GM18858 (cell line): ENCODE results near the gene MGRN1.

Source experiments
- ATAC-seq: cut with Tn5 transposase; IDR thresholded peaks from one replicate; pipeline ENCODE4 v1.9.1; 2021; ENCODE audit not compliant: unreplicated experiment

The MGRN1 gene

DNA sequence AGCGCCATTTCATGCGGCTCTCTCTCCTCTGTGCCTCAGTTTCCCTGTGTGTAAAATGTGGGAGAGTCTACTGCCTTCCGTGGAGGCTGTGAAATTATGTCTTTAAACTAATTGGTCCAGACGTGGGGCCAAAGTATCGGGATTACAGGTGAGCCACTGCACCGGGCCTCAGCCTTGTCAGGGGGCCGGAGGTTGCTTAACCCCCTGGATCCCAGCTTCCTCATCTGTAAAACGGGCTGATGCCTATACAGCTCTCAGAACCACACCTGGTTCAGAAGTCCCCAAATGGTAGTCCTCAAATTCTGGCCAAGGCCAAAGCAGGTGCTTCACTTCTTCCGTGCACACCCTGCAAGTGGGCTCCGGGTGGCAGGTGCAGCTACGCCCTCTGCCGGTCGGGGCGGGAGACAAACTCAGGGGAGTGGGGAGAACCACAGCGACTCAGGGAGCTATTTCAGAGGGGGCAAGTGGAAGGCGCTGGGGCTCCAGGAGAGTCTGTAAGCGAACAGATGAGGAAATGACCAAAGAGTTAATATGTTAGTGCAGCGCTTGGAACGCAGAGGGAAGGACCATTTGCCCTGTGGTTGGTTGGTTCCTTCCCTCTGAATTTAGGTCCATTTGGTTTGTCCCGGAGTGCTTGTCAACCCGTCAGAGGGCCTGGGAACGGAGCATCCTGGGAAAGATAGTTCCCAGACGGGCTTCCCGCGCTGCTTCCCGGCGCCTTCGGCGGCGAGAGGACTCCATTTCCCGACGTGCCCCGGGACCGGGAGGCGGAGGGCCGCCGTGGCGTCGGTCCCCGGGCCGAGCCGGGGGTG is at the start of gene MGRN1:
Gene MGRN1, plus strand, starts transcription at position 812 of the 812 bp plus-strand sequence. CDS start 135 bp downstream, outside the sequence.
- peak; percentile 52 for ATAC-seq

DNA sequence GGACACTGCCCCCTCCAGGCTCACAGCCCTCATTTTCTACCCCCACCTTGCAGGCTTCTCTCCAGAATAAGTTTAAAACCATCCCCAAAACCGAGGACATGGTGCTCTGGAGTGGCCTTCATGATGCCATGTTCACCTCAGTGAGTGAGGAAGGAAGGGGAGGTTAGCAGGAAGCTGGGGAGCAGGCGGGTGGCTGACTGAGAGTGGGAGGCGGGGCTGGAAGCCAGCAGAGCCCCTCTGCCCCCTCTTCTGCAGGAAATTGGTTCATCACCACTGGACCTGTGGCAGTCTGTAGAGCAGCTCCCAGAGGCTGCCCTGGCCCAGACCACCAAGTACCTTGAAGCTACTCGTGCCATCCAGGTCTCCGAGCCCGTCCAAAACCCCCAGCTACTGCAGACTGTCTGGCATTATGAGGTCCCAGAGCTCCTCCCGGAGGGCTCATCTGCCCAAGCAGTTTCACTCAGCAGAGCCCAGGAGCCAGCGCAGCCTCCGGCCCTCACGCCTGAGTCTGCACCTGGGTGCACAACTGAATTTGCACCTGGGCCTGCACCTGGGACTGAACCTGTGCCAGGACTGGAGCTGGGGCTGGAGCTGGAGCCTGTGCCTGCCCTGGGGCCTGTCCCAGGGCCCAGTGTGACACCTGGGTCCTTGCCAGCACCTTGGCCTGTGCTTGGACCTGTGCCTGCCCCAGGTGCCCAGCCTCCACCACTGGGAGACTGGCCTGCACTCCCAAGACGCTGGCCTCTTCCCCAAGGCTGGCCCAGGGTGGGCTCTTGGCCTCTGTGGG is 49.5 kb upstream of the MGRN1 start:
- no peak for ATAC-seq

DNA sequence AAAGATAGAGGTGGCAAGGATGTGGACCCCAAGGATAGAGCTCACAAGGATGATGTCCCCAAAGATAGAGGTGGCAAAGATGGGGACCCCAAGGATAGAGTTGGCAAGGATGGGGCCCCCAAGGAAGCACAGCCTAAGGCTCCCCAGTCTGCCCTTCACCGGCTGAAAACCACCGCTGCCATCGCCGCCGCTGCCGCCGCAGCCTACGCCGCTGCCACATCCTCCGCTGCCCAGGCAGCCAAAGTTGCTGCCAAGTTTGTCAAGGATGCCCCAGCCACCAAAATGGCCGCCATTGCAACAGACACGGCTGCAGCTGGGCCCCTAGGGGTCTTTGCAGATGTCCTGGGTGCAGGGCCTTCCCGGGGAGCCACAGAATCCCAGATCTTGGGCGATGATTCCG is 48.6 kb upstream of the MGRN1 start:
- ATAC-seq = no peak

DNA sequence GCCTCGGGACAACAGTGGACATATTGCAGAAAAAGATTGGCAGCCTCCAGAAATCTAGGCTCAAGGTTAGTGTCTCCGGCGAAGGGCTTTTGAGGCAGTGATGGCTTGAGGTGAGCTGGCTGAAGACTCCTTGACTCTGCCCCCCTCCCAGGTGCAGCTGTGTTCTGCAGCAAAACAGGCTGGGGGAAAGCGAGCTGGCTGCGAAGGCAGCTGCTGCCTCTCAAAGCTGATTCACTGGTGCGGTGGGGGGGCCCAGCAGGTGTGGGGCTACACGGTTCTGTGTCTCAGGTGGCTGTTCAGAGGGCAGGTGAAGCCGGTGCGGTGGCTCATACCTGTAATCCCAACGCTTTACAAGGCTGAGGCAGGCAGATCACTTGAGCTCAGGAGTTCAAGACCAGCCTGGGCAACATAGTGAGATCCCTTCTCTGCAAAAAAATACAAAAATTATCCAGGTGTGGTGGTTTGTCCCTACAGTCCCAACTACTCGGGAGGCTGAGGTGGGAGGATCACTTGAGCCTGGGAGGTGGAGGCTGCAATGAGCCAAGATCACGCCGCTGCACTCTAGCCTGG is 45.6 kb upstream of the MGRN1 start:
- ATAC-seq = no peak

DNA sequence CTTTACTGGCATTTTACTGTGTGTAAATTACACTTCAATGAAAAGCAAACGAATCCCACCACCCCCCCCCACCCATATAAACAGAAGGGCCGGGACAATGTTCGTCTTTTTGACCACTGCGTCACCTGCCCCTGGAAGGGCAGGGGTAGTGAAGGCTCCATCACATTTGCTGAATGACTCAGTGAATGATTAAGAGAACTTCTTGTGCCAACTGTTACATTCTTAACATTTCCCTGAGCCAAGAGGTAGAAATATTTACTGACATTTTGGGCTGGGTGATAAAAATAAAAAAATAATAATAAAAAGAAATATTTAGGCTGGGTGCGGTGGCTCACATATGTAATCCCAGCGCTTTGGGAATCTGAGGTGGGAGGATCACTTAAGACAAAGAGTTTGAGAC is 44.4 kb upstream of the MGRN1 start:
- ATAC-seq = no peak

DNA sequence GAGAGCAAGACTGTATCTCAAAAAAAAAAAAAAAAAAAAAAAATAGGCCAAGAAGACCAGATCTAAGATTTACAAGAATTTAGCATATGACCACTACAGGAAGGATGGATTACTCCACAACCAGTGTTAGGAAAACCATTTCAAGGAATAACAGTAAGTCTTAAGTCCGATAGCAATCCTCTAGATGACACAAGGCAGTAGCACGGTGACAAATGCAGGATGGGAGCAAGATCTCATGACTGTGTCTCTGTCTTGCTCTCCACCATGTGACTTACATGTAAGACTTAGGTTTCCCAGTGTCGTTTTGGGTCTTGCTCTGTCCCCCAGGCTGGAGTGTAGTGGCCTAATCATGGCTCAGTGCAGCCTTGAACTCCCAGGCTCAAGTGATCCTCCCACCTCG is 40.7 kb upstream of the MGRN1 start:
- ATAC-seq = no peak

DNA sequence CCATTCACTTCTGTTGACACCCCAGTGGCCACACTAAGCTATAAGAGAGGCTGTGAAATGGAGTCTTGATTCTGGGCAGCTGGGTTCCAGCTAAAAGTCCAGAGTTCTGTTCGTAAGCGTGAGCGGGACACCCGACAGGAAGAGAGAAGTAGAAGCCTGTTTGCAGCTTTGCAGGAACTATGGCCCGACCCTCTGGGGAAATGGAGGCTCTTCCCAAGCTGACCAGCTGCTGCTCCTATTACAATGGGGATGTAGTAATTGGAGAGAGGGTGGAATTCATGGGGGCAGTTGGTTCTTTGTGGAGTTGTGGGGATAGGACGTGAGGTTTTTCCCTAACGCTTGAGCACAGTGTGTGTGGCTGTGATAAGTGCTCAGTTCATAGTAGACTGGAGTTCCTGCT is 38.3 kb upstream of the MGRN1 start:
- ATAC-seq = no peak

DNA sequence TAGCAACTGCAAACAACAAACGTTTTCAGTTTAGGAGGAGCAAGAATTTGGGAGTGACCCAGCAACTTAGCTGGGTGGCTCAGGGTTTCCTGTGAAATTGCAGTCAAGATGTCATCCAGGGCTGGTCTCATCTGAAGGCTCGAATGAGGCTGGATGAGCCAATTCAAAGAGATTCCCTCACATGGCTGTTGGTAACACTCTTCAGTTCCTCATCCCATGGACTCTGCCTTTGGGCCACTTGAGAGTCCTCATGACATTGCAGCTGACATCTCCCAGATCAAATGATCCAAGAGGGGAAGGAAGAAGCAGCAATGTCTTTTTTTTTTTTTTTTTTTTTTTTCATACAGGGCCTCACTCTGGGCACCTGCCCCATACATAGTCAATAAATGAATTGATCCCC is 36.2 kb upstream of the MGRN1 start:
- no peak for ATAC-seq

DNA sequence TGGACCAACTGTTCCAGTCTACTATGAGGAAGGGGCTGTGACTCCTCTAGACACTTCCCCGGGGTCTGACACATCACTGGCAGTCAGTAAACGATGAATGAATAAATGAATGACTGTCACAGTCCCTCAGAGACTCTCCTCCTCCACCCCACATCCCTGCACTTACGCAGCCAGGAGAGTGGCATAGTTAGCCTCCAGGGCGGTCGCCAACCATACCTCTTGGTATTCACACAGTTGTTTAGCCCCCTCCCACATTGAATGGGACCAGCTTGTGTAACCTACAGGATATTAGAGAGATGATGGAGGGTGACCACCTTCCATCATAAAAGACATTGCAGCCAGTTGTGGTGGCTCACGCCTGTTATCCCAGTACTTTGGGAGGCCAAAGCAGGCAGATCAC is 35.7 kb upstream of the MGRN1 start:
- ATAC-seq = no peak

DNA sequence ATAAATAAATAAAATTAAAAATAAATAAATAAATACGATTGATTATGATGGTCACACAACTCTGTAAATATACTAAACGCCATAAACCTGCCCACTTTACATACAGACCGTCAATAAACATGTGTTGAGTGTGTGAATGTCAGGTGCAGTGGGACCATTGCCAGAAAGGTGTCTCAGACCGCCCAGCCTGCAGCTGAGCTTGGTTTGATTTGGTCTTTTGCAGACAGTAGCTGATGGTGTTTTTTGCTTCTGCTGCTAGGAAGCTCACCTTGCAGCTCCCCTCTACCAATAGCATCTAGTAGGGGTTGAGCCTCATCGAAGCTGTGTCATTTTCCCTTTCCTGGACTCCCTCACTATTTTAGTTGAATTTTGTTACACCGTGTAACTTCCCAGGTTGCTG is 33.4 kb upstream of the MGRN1 start:
- ATAC-seq = no peak

DNA sequence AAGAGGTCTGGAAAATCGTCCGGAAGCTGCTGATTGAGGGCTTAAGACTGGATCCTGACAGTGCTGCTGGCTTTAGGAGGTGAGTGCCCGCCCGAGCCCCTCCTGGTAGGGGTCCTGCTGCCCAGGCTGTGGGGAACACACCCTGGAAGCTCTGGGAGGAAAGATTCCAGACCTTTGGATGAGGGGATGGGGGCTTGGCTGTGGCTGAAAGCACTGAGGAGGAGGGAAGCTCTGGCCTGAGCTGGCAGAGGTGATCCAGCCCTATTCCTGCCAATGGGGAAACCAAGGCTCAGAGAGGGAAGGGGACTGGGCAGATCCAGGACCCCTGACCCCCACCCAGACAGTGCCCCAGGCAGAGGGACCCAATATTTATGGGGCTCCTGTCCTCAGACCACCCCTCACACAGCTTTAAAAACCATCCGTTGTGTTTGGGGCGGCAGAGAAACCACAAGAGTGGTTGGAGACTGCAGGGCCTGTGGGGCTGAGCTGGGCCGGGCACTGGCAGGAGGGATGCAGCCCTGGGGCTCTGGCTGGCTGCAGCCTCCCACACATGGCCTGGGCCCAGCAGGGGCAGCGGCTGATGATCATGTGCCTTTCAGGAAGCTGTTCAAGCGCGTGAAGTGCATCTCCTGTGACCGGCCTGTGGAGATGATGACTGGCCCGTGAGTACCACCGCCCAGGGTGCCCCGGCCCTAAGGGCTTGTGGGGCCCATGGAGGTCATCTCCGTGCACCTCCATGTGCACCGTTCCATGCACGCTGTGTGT is 32.7 kb upstream of the MGRN1 start:
- ATAC-seq = no peak

DNA sequence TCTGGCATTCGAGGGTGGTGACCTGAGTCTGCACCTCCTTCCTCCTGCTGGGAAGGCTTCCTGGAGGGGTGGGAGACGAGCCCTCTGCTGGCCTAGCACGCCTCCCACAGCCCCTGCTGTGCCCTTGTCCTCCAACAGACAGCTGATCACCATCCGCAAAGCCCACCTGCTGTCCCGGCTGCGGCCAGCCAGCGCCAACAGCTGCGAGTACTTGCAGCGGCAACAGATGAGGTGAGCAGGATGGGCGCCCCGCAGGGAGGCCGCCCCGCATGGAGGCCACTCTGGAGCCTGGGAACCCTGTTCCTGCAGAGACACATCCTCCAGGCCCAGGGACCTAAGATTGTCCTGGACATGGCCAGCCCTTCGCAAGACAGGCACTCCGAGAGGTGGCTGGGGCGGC is 31.5 kb upstream of the MGRN1 start:
- no peak for ATAC-seq

DNA sequence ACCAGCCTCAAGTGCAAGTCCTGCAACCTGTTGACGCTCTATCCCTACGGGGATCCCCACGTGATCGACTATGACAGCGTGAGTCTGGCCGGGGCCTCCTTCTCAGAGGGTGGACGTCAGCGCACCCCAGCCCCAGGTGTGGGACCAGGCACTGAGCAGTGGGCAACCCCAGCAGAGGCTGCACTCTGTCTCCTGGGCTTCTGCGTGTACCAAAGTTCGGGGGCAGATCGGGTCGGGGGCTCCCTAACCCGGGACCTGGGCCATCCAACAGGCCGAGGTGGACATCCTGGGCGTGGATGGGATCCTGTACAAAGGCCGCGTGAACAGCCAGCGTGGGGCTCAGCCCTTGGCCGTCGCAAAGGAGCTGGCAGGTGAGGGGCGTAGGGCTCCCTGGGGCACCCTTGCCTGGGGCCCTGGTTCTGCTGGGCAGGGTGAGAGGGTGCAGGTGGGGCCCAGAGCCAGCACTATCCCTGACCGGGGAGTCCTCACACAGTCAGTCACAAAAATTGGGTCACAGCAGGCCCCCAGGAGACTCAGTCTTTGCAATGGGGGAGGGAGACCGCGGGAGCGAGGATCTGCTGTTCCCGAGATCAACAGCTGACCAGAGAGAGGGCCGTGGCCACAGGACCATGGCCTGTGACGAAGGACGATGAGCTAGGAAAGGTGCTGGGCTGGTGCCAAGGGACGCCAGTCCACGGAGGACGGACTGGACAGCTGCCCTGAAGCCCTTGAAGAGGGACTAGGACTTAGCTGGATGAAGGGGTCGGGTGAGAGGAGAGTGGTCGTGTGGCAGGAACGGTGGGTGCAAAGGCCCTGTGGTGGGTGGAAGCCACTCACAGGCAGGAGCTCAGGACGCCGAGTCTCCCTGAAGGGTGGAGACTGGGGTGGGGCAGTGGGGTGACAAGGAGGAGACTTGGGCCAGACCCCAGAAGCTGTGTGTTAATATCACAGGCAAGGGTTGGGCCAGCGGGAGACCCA is 29.9 kb upstream of the MGRN1 start:
- ATAC-seq = no peak

DNA sequence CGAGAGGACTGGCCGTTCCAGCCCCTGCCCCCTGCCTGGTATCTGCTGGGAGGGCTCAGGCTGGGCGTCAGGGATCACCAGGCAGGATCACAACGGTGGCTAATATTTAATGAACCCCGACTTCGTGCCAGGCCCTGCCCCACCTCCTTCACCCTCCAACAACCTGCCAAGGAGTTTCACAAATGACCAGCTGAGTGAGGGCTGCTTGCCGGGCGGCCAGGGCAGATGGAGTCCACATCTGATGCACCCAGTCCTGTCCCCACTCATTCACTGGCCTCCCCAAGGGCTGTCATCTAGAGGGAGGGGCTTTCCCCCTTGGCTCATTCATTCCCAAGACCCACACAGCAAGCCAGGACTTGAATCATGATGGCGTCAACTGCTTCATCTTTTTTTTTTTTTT is 27.5 kb upstream of the MGRN1 start:
- no peak for ATAC-seq

DNA sequence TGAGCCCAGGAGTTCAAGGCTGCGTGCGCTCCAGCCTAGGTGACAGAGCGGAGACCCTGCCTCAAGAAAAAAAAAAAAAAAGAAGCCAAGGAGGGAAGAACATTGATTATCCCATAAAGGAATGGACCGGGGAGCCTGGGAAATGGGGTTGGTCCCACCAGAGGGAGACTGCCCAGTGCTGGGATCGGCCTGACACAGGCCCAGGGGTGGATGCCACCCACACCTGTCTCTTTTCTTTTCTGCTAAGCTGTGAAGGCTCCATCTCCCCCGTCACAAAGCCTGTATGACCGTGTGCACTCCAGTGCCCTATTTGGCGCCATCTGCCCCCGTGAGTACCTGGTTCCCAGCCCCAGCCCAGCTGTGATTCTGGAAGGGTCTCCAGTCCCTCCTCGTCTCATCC is 25.6 kb upstream of the MGRN1 start:
- no peak for ATAC-seq

DNA sequence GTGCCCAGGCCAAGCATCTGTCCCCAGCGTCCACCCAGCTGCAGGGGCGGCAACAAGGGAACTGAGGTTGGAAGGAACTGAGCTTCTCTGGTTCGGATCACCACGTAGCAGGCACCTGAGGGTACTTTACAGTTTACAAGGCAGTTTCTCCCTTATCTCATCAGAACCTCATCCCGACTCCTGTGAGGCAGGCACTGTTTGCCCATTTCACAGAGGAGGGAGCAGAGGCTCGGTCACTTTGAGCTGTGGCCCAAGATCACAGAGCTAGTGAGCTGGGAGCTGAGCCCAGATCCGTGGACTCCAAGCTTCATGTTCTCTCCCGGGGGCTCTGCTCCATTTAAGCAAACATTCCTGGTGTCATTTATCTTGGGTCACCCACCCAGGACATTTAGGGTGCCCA is 25.1 kb upstream of the MGRN1 start:
- ATAC-seq = no peak

DNA sequence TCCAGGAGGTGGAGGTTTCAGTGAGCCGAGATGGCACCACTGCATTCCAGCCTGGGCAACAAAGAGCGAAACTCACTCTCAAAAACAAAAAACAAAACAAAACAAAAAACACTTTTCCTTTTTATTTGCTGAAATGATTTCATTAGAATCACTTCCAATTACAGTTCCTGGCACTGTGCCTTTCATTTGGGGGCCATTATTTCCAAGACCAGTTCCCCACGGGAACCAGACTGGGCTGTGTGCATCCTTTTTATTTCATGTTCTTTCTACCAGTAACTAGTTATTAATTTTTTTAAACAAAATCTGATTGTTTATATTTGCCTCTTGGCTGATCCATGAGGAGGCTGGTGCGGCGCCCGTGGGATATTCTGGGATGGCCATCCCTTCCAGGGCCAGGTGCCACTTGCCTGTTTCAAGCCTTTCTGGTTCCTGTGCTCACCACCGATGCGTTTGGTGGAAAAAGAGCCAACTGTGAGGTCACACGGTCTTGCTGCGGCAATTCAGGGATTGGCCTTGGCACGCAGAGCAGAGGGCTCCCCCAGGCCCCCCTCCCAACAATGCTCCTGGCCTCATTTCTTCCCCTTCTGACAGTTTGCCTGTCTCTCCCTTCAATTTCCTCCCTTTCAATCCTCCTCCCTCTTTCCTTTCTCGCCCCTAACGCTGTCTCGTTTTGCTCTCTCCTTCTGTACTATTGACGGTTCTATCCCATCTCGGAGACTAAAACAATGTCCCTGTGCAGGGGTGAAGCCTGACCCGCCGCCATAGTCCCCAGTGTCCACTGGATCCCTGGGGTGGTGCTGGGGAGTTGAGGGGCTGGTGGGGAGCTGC is 23.4 kb upstream of the MGRN1 start:
- ATAC-seq = no peak

DNA sequence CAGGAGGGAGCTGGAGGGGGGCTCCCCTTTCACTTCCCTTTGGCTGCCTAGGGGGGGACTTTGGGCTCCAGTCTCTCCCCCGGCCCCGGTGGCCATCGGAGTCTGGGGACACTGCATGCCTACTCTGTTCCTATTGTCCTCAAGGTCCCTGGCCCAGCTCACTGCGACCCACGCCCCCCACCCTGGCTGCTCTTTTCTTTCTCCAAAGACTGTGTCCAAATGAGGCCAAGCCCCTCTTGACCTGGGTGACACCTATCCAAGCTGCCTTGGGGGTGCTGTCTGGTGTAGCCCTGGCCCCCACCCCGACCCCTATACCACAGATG is 22.8 kb upstream of the MGRN1 start:
- ATAC-seq = no peak

DNA sequence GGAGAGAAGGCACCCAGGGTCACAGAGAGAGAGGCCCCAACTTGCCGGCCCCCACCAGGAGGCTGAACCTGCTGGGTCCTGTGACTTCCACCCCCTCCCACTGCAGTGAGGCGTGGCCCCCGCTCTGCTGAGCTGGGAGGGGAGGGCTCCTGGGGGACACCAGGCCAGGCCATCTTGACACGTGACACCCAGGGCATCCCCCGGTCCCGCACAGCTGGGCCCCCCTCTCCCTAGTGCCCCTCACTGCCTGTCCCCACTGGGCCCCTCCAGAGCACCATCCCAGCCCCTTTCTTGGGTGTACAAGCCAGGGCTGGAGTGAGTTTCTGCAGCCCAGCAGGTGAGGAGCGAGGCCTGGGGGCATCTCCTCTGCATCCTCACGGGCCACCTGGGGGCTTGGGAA is 22.3 kb upstream of the MGRN1 start:
- no peak for ATAC-seq
